CD4-positive, alpha-beta T cell treated with Interleukin-4 for 1 hour (primary cell): ENCODE data around the gene CRB1.

Experiments used
- DNase-seq, 2 donors: peaks; one replicate each; pipeline ENCODE4 v3.0.0-alpha.2; 2020 to 2022

The CRB1 gene

GRCh38 chr1:197268012-197268411, at the start of gene CRB1:
Gene CRB1 (plus strand): TSS chr1:197268252. CDS start chr1:197268413, 161 bp downstream.
- DNase-seq, result no peak

- DNase-seq, result no peak
These were observed 49.2 kb upstream of the CRB1 start for GRCh38 chr1:197218857-197219256.

- DNase-seq, result no peak
These were observed 45.9 kb upstream of the CRB1 start for GRCh38 chr1:197222025-197222685.

- DNase-seq, result no peak
These were observed 45.3 kb upstream of the CRB1 start for GRCh38 chr1:197222780-197223179.

- DNase-seq, result no peak
These were observed 43.9 kb upstream of the CRB1 start for GRCh38 chr1:197224160-197224559.

- no peak for DNase-seq
These were observed 42.4 kb upstream of the CRB1 start for GRCh38 chr1:197225611-197226010.

- no peak for DNase-seq
These were observed 33.5 kb upstream of the CRB1 start for GRCh38 chr1:197234581-197234980.

GRCh38 chr1:197235355-197235754, 32.7 kb upstream of the CRB1 start:
- no peak for DNase-seq

- no peak for DNase-seq
These were observed 20.6 kb upstream of the CRB1 start for GRCh38 chr1:197247465-197247864.

GRCh38 chr1:197249324-197249723, 18.7 kb upstream of the CRB1 start:
- no peak for DNase-seq

GRCh38 chr1:197250616-197251015, 17.4 kb upstream of the CRB1 start:
- no peak for DNase-seq

- no peak for DNase-seq
These were observed 15.1 kb upstream of the CRB1 start for GRCh38 chr1:197252973-197253372.

GRCh38 chr1:197254866-197255265, 13.2 kb upstream of the CRB1 start:
- DNase-seq, result no peak

- no peak for DNase-seq
These were observed 3.0 kb upstream of the CRB1 start for GRCh38 chr1:197264936-197265567.

GRCh38 chr1:197269053-197269452, 1.0 kb downstream of the CRB1 start:
- DNase-seq, result no peak

- no peak for DNase-seq
These were observed 4.7 kb downstream of the CRB1 start for GRCh38 chr1:197272791-197273190.

- no peak for DNase-seq
These were observed 9.1 kb downstream of the CRB1 start for GRCh38 chr1:197277166-197277565.

GRCh38 chr1:197284325-197284724, 16.3 kb downstream of the CRB1 start:
- no peak for DNase-seq

- no peak for DNase-seq
These were observed 16.9 kb downstream of the CRB1 start for GRCh38 chr1:197284966-197285365.

GRCh38 chr1:197285526-197286205, 17.6 kb downstream of the CRB1 start:
- DNase-seq, result no peak

- DNase-seq, result no peak
These were observed 18.6 kb downstream of the CRB1 start for GRCh38 chr1:197286634-197287033.

GRCh38 chr1:197287863-197288262, 19.8 kb downstream of the CRB1 start:
- no peak for DNase-seq

- DNase-seq, result no peak
These were observed 34.7 kb downstream of the CRB1 start for GRCh38 chr1:197302775-197303174.

GRCh38 chr1:197303463-197303862, 35.4 kb downstream of the CRB1 start:
- DNase-seq, result no peak
